AG08395 (cell line): ENCODE data around the gene ZBTB18.

Experiments
- DNase-seq: peaks from one replicate; pipeline ENCODE4 v3.0.0; 2012; ENCODE audit warnings: mixed read lengths, low spot score

Gene ZBTB18

DNA sequence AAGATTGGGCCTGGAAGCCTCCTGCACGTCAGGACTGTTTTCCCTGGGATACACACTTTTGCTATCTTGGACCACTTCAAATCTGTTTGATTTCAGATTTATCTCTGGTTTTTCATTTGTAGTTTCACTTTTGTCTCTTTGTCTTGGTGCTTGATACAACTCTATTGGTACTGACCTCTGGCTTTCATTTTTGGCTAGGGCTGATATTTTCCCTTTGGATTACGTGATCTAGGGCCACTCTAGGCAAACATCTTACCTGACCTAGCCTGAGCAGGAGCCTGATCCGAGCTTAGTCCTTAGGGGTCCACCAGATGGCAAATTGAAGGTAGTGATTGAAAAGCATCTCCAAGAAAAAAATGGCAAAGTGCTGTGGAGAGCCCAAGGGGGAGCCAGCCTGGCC lies 39.6 kb downstream of the ZBTB18 start:
- no peak for DNase-seq

DNA sequence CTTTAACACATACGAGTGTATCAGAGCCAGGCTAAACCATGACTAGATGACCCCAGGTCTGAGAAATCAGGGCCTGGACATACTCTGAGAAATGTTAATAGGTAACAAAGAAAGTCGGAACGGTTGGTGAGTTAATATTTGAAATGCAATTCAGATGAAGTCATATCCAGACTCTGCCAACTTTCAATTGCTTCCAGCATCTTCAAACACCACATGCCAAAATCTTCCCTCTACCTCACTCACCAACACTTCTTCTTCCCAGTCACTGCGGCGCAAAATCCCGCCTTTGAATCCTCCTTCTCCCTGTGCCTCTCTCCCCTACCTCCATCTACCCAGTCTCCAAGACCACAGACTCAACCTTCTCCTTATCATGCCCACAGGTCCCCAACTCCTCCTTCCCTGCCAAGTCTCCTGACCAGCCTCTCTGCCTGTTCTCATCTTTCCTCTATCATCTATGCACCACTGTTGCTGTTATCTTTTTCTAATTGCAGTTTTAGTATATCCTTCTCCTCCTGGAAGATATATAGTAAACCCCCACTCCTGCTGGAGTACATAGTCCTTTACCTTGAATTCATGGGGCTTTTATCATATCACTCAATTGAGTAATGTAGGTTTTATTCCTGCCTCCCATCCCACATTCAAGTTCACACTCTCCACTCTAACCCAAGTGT lies 41.3 kb downstream of the ZBTB18 start:
- DNase-seq = peak; percentile 77

DNA sequence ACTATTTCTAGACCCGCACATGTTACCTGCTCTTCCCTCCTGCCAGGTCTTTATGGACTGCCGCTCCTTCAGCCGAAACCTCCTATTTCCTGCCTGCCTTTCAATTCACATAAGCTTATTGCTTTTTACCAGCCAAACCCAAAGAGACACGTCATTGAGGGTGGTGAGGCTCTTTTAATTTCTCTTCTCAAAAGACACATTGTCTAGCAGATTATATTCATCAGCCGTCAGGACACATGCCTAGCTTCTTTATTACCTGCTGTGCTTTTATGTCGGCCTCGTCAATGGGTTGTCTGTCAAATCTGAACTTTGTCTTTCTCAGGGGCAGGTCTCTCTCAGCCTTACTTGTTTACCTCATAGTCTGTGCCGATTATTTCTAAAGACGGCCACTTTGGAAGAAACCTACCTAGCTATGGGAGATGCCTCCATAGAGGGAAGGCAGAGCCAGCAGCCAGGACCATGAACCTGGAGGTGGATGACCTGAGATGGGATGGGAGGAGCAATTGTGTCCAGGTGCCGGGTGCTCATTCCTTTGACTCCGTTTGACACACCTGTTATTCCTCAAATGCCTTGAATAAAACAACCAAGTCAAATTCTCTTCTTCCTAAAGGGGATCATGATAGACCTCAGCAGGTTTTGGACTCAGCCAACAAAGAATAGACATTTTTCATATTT lies 42.0 kb downstream of the ZBTB18 start:
- no peak for DNase-seq

- DNase-seq = no peak
Observed at GRCh38 chr1:244094880-244095528, 43.9 kb downstream of the ZBTB18 start.

- DNase-seq = no peak
Observed at GRCh38 chr1:244095529-244095911, 44.4 kb downstream of the ZBTB18 start.

DNA sequence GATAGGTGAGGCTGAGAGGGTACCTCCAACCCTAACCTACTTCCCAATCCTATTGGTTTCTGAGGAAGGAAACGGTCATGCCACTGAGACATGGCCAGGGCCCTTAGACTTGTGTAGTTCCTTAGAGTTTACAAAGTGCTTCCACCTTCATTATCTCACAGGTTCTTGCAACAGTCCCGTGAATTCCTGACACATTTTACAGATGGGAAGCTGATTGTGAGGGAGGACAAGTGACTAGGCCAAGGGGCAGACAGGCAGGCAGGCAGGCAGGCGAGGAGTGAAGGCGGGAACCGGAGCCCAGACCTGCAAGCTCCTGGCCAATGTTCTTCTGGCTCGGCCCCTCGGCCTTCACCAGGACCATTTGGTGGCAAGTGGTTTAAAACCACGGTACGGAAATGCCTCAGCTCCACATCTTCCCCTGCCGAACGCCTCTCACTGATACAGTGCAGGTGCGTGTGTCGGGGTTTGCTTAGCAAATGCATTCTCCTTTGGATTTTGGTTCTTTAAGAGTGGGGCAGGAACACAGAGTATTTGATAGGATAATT lies 45.1 kb downstream of the ZBTB18 start:
- no peak for DNase-seq

- DNase-seq = no peak
Observed at GRCh38 chr1:244096691-244097090, 45.6 kb downstream of the ZBTB18 start.

DNA sequence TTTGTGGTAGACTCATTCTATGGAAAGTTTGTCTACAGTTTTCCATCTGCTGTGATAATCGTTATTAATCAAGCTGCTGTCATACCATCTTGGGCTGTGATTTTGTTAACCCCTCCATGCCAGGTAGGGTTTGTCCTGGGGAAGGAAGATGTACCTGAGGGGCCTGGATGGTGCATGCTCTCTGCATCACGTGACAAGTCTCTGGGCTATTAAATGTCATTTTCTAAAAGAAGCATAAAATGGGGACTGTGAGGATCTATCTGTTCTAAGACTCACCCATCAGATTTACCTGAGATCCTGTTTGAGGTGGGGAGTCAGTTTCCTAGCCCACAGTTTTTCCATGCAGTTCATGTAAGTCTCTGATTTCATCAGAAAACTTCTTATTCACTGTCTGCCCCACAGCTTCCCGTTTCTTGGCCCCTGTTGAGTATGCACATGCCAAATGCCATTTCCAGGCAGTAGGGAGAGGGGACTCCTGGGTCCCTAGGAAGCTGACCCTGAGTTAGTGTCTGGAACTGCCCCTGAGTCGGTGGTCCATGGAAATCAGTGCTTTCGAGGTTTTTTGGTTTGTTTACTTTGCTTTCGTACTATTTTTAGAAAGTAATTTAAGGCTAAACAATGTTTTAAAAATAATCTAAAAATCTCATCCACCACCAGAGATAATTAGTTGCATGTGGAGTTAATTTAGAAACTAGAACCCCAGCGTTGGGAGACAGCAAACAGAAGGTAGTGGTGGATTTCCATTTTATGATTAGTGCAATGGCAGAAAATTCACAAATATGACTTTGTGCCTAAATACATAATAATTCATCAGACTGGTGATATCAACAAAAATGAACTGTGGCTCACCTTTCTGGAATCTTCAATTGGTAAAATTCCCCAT lies 46.7 kb downstream of the ZBTB18 start:
- DNase-seq = no peak

- no peak for DNase-seq
Observed at GRCh38 chr1:244099258-244099930, 48.3 kb downstream of the ZBTB18 start.

GRCh38 chr1:244100276-244100675 lies 49.2 kb downstream of the ZBTB18 start:
- DNase-seq = no peak

GRCh38 chr1:244100704-244101453 lies 49.8 kb downstream of the ZBTB18 start:
- no peak for DNase-seq

- no peak for DNase-seq
Observed at GRCh38 chr1:244102046-244102445, 51.0 kb downstream of the ZBTB18 start.

- no peak for DNase-seq
Observed at GRCh38 chr1:244102468-244102867, 51.4 kb downstream of the ZBTB18 start.

GRCh38 chr1:244104309-244105060 lies 53.4 kb downstream of the ZBTB18 start:
- peak; percentile 97 for DNase-seq

- no peak for DNase-seq
Observed at GRCh38 chr1:244106176-244106575, 55.1 kb downstream of the ZBTB18 start.
